Stimulated activated CD4-positive, alpha-beta T cell treated with anti-CD3 and anti-CD28 coated beads, Interleukin-1b, Interleukin-23, amount 100 ng/mL, for 24 hours (primary cell): ENCODE results near the gene C17orf75.

Experiments used
- DNase-seq, 4 experiments: peaks; one replicate each; pipeline ENCODE4 v3.0.0-alpha.2; 2020; ENCODE audit warnings: low read depth in 4 of 4, low spot score in 1 of 4

C17orf75 gene

GRCh38 chr17:32305049-32305448 lies 36.9 kb downstream of the C17orf75 start:
- no peak for DNase-seq

- DNase-seq = no peak
Observed at GRCh38 chr17:32303781-32304288, 38.1 kb downstream of the C17orf75 start.

GRCh38 chr17:32302860-32303649 lies 38.9 kb downstream of the C17orf75 start:
- no peak for DNase-seq

- DNase-seq = no peak
Observed at GRCh38 chr17:32302037-32302436, 39.9 kb downstream of the C17orf75 start.

- DNase-seq = no peak
Observed at GRCh38 chr17:32299580-32300164, 42.3 kb downstream of the C17orf75 start.

- no peak for DNase-seq
Observed at GRCh38 chr17:32298721-32299579, 43.0 kb downstream of the C17orf75 start.

GRCh38 chr17:32298298-32298697 lies 43.7 kb downstream of the C17orf75 start:
- DNase-seq = no peak

GRCh38 chr17:32297860-32298259 lies 44.1 kb downstream of the C17orf75 start:
- no peak for DNase-seq

GRCh38 chr17:32297424-32297823 lies 44.5 kb downstream of the C17orf75 start:
- DNase-seq = no peak

GRCh38 chr17:32292094-32292493 lies 49.9 kb downstream of the C17orf75 start:
- no peak for DNase-seq

GRCh38 chr17:32289471-32290070 lies 52.4 kb downstream of the C17orf75 start:
- DNase-seq = no peak

- no peak for DNase-seq
Observed at GRCh38 chr17:32288615-32289014, 53.4 kb downstream of the C17orf75 start.

- no peak for DNase-seq
Observed at GRCh38 chr17:32287804-32288511, 54.0 kb downstream of the C17orf75 start.

- no peak for DNase-seq
Observed at GRCh38 chr17:32286518-32286900, 55.5 kb downstream of the C17orf75 start.

GRCh38 chr17:32285746-32286517 lies 56.0 kb downstream of the C17orf75 start:
- no peak for DNase-seq

GRCh38 chr17:32285306-32285705 lies 56.7 kb downstream of the C17orf75 start:
- DNase-seq = no peak

- no peak for DNase-seq
Observed at GRCh38 chr17:32283745-32284201, 58.2 kb downstream of the C17orf75 start.

GRCh38 chr17:32281011-32281451 lies 60.9 kb downstream of the C17orf75 start:
- no peak for DNase-seq

- DNase-seq = no peak
Observed at GRCh38 chr17:32279891-32280716, 61.9 kb downstream of the C17orf75 start.
